CD1c-positive myeloid dendritic cell (primary cell): ENCODE results near the gene SLC12A5.
A peak's percentile ranks its signal among the peaks of the same experiment; 100 is the strongest.

ENCODE experiments used
- DNase-seq: peaks from one replicate; pipeline ENCODE4 v3.0.0-alpha.2; 2016; ENCODE audit errors: extremely low spot score

The SLC12A5 gene

GRCh38 chr20:46025376-46025783, 3.6 kb upstream of the SLC12A5 start:
- DNase-seq = no peak

DNA sequence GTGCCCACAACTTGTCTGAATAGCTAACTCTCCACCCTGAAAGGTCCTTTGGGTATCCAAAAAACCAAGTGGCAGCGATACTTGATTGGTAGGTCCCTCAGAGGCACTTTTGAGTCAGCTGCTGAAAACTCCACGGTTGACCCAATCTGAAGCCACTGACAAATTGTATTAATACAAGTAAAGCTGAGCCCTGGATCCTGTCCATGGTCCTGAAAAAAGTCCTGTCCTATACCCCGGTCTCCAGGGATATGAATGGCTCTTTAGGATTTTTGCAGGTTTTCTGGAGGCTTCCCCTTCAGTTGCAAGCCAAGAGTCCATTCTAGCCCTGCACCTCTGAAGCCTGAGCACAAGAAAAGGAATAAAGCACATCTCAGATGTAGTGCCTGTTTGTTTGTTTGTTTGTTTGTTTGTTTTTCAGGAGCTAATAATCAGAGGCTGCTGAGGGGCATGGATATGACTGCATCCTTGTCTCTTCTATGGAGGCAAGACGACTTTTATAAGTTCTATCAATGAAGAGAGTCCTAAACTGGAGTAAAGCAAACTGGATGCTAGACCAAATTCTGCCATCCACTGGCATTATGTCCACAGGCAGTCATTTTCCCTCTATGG, 1.7 kb upstream of the SLC12A5 start:
- peak; percentile 64 for DNase-seq

DNA sequence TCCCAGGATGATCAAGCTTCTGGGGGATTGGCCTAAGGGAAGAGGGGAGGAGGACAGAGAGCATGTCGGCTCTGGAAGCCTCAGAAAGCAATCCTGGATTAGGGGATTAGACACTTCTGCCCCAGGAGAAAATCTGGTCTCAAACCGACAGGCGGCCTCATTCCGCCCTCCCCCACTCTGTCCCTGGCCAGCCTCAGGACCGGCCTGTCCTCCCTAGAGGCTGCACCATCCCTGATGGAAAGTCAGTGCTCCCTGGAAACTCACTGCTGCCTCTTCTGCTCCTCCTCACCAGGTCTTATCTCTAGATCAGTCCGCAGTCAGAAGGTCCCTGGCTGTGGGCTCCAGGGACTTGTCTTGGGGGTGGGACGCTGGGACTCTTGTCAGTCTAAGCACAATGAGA, 905 bp upstream of the SLC12A5 start:
- no peak for DNase-seq

DNA sequence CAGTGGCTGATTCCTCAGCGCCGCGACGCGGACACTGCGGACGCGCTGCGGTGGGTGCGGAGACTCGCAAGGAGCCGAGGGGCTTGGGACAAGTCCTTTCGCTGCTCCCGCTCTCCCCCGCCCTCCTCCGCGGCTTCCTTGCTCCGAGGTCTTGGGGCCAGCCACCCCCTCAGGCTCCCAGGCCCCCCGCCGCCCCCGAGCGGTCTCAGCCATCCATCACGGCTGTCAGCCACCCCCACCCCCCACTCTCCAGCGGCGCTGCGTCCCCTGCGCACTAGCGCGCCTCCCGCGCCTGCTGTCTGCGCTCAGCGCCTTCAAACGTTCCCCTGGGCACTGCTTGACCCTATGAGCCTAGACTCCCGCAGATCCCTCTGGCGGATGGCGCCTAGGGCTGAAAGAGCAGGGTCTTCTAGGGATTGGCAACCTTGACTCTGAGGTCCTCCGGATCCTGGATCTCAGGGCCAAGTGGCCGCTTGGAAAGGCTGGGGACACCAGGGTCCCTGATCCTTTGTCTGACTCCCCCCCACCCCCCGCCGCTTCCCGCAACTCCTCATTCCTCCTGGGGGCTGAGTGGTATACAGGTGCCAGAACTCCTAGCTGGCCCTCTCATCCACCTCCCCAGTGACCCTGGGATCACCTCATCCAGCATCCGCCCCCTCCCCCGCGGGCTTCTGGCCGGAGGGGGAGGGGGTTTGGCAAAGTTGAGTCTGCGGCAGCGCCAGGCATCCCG, 1.4 kb downstream of the SLC12A5 start:
- DNase-seq = no peak

- DNase-seq = no peak
Measured at GRCh38 chr20:46031014-46031569, 2.1 kb downstream of the SLC12A5 start.

GRCh38 chr20:46031701-46032254, 2.8 kb downstream of the SLC12A5 start:
- no peak for DNase-seq

- DNase-seq = no peak
Measured at GRCh38 chr20:46034039-46034438, 5.0 kb downstream of the SLC12A5 start.

GRCh38 chr20:46035253-46035652, 6.2 kb downstream of the SLC12A5 start:
- DNase-seq = no peak

- DNase-seq = no peak
Measured at GRCh38 chr20:46035713-46036112, 6.7 kb downstream of the SLC12A5 start.

DNA sequence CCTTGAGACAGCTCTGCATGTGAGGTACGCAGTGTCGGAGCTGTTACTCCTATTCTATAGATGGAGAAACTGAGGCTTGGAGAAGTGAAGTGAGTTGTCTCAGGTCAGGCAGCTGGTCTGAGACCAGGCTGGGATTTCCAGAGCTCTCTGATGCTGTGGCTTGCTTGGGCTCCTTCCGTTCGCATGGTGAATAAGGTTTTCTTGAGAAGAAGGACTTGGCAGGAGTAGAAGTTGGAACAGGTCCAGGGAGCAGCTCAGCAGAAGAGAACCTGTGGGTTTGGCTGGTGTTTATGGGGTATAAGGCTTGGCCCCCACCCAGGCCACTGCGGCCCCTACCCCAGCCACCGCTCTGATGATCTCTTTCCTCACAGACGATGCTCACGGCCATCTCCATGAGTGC, 7.4 kb downstream of the SLC12A5 start:
- DNase-seq = no peak

- no peak for DNase-seq
Measured at GRCh38 chr20:46037036-46037435, 8.0 kb downstream of the SLC12A5 start.

DNA sequence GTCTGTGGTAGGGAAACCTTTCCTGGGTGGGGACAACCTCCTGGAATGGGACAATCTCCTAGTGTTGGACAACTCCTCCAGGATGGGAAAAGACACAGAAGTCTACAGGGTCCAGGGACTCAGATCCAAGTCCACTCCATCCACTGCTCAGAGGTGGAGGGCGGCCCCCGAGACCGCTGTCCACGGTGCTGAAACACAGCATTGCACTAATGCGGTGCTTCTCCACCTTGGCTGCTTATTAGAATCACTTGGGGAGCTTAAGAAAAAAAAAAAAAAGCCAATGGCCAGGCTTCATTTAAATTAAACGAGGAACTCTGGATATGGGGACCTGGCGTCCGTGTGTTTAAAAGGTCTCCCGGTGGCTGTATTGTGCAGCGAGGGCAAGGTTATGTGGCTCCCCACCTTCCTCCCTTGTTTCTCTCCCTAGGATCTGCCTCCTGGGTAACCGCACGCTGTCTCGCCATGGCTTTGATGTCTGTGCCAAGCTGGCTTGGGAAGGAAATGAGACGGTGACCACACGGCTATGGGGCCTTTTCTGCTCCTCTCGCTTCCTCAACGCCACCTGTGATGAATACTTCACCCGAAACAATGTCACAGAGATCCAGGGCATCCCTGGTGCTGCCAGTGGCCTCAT, 12.0 kb downstream of the SLC12A5 start:
- DNase-seq = peak; percentile 52

DNA sequence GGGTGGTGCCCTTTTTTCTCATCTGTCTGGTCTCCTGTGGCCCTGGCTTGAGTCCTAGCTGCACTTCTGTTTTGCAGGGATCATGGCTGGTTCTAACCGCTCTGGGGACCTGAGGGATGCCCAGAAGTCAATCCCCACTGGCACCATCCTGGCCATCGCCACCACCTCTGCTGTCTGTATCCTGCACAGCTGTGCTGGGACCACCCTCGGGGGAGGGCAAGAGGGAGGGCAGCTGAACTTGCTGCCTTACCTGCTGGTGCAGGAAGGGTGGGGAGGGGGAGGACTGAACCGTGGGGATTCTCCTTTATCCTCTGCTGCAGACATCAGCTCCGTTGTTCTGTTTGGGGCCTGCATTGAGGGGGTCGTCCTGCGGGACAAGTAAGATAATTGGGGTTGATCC, 14.5 kb downstream of the SLC12A5 start:
- no peak for DNase-seq

- DNase-seq = no peak
Measured at GRCh38 chr20:46044896-46045295, 15.9 kb downstream of the SLC12A5 start.

- no peak for DNase-seq
Measured at GRCh38 chr20:46046588-46047310, 17.7 kb downstream of the SLC12A5 start.

GRCh38 chr20:46047821-46048220, 18.8 kb downstream of the SLC12A5 start:
- no peak for DNase-seq

DNA sequence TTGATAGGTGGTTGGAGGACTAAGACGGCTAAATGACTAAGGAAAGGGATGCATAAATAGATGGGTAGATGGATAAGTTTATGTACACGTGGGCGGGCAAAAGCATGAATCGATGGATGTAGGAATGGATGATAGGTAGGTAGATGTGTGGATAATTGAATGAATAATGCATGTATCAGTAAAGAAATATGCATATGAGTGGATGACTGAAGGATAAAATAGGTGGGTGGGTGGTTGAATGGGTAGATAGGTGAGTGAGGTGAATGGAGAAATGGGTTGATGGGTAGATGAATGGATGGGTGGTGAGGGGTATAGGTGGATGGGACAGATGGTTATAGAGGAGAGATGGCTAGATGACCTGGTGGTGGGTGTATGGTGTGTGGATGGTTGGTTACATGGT, 20.2 kb downstream of the SLC12A5 start:
- no peak for DNase-seq

GRCh38 chr20:46049815-46050214, 20.8 kb downstream of the SLC12A5 start:
- no peak for DNase-seq

- DNase-seq = no peak
Measured at GRCh38 chr20:46050444-46050843, 21.4 kb downstream of the SLC12A5 start.

DNA sequence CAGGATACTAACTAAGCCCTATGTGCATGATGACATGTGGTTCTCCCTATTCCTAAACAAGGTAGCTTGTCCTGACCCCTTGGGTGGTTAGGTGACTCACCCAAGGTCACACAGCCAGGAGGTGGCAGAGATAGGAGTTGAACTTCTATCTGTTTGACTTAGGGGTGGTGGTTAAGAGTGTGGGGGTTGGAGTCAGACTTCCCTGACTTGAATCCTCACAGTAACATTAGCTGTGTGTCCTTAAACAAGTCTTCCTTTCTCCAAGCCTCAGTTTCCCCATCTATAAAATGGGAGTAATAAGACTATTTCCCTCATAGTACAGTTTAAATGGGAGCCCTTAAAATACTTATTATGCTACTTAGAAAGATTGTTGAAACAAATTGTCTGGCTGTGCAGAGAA, 21.9 kb downstream of the SLC12A5 start:
- no peak for DNase-seq

DNA sequence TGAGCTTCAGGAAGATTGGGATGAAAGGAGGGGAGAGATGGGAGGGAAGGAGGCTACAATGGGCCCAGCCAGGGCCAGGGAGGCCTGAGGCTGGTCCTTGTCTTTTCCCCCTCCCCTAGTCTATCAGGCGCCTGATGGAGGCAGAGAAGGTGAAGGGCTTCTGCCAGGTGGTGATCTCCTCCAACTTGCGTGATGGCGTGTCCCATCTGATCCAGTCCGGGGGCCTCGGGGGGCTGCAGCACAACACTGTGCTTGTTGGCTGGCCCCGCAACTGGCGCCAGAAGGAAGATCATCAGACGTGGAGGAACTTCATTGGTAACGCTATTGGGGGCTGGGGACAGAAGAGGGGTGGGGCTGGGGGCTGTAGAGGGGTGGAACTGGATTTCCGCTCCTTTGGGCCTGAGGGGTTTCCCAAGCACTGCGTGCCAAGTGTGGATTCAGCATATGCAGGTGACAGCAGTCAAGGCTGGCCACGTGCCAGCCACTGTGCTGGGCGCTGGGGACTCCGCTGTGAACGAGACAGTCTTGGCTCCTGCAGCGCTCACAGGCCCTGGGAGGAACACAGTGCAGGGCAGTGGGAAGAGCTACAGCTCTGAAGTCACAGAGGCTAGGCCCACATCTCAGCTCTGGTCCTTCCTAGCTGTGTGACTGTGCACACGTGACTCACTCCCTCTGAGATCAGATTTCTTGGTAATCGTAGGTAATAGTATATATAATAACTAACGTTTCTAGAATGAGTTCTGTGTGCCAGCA, 22.7 kb downstream of the SLC12A5 start:
- no peak for DNase-seq
